GM23338 (cell line): ENCODE measurements around the gene ANKRD65.

Experiments used
- CREB1 ChIP-seq: fragments of 250-450 bp; sonication (Bioruptor Pico); IDR thresholded peaks from 2 replicates; pipeline ENCODE4 v1.5.0; 2020; ENCODE audit warnings: low read depth, mild to moderate bottlenecking, moderate library complexity
- CTCF ChIP-seq, 2 experiments: fragments of 200-600 bp in 1 of 2; sonication (generic) in 1 of 2; conservative IDR thresholded peaks; 2 replicates each; pipeline versions ENCODE4 v1.5.1 to v1.6.1; 2016 to 2017; ENCODE audit warnings: antibody characterized with exemption in 2 of 2, low read depth in 2 of 2, mild to moderate bottlenecking in 2 of 2, moderate library complexity in 1 of 2
- ETS1 ChIP-seq: IDR thresholded peaks from 2 replicates; pipeline ENCODE4 v1.6.1; 2016; ENCODE audit warnings: antibody characterized with exemption
- EZH2 ChIP-seq: fragments of 200-600 bp; sonication (generic); IDR thresholded peaks from one replicate; pipeline ENCODE4 v1.8.0; 2017; ENCODE audit warnings: antibody characterized with exemption, mild to moderate bottlenecking, low read depth; ENCODE audit not compliant: unreplicated experiment
- EZH2phosphoT487 ChIP-seq: fragments of 200-600 bp; sonication (generic); IDR thresholded peaks from one replicate; pipeline ENCODE4 v1.8.1; 2018; ENCODE audit warnings: antibody characterized with exemption; ENCODE audit not compliant: unreplicated experiment
- JUNB ChIP-seq: IDR thresholded peaks from one replicate; pipeline ENCODE4 v1.6.1; 2016; ENCODE audit warnings: antibody characterized with exemption; ENCODE audit not compliant: unreplicated experiment
- NANOG ChIP-seq: IDR thresholded peaks from 2 replicates; pipeline ENCODE4 v1.6.1; 2016; ENCODE audit warnings: antibody characterized with exemption, borderline replicate concordance
- POLR2AphosphoS5 ChIP-seq: IDR thresholded peaks from 2 replicates; pipeline ENCODE4 v1.6.1; 2016; ENCODE audit warnings: antibody characterized with exemption, low read depth
- REST ChIP-seq: IDR thresholded peaks from one replicate; pipeline ENCODE4 v1.6.1; 2018; ENCODE audit warnings: antibody characterized with exemption; ENCODE audit not compliant: unreplicated experiment
- STAT1 ChIP-seq: IDR thresholded peaks from one replicate; pipeline ENCODE4 v1.6.1; 2016; ENCODE audit warnings: antibody characterized with exemption; ENCODE audit not compliant: unreplicated experiment
- ZNF114 ChIP-seq: fragments of 250-450 bp; sonication (Bioruptor Pico); IDR thresholded peaks from 2 replicates; pipeline ENCODE4 v1.5.0; 2020; ENCODE audit warnings: mild to moderate bottlenecking, moderate library complexity
- ZNF331 ChIP-seq: fragments of 250-450 bp; sonication (Bioruptor Pico); IDR thresholded peaks from 2 replicates; pipeline ENCODE4 v1.5.0; 2020; ENCODE audit warnings: low read depth, mild to moderate bottlenecking, moderate library complexity
- ZNF462 ChIP-seq: fragments of 250-450 bp; sonication (Bioruptor Pico); IDR thresholded peaks from 2 replicates; pipeline ENCODE4 v1.5.0; 2020; ENCODE audit warnings: mild to moderate bottlenecking, moderate library complexity

- TF ChIP-seq POLR2AphosphoS5 = no peak
- no peak for TF ChIP-seq CTCF (conservative IDR thresholded peaks at IDR 0.05; ENCODE audit: low read depth in 2 of 2)
- TF ChIP-seq EZH2phosphoT487 = no peak
- TF ChIP-seq EZH2 = no peak
- no peak for TF ChIP-seq REST
- TF ChIP-seq STAT1 = no peak
- TF ChIP-seq CREB1 (CRISPR knock-in tag) = no peak
- no peak for TF ChIP-seq NANOG
- TF ChIP-seq ETS1 = no peak
- TF ChIP-seq ZNF114 (CRISPR knock-in tag) = no peak
- TF ChIP-seq ZNF331 (CRISPR knock-in tag) = no peak
- TF ChIP-seq JUNB = no peak
- TF ChIP-seq ZNF462 = no peak
These were observed 30.8 kb upstream of the ANKRD65 start for GRCh38 chr1:1451696-1452364.
